Stimulated activated naive CD8-positive, alpha-beta T cell treated with anti-CD3 and anti-CD28 coated beads, Interleukin-15, Interleukin-2, amounts not matched to agents 100 U/mL and 50 U/mL, for 24 hours (primary cell): ENCODE data around the gene TUBB4A.
A peak's percentile ranks its signal among the peaks of the same experiment; 100 is the strongest.

Source experiments
- ATAC-seq: fragments of 150-1000 bp; cut with Tn5 transposase; one replicate; pipeline ENCODE4 v1.10.0; 2021
- DNase-seq: peaks from one replicate; pipeline ENCODE4 v3.0.0; 2021

TUBB4A gene

GRCh38 chr19:6466526-6467248, 35.4 kb downstream of the TUBB4A start:
- DNase-seq = no peak
- ATAC-seq = no peak

- DNase-seq (no peak), ATAC-seq (no peak)
These were observed 36.4 kb downstream of the TUBB4A start for GRCh38 chr19:6465663-6466062.

GRCh38 chr19:6465006-6465405, 37.1 kb downstream of the TUBB4A start:
- ATAC-seq (no peak), DNase-seq (no peak)

GRCh38 chr19:6464070-6464873, 37.8 kb downstream of the TUBB4A start, which contains the start of gene CRB3:
CRB3 (plus strand) TSS chr19:6464271; CDS start chr19:6464702, 431 bp downstream.
- no peak for ATAC-seq
- peak; percentile 30 for DNase-seq

GRCh38 chr19:6460099-6460884, 41.8 kb downstream of the TUBB4A start:
- ATAC-seq (peak; percentile 88), DNase-seq (peak; percentile 98)

- ATAC-seq (no peak), DNase-seq (peak; percentile 74)
These were observed 42.6 kb downstream of the TUBB4A start, which contains the start of gene SLC25A23 for GRCh38 chr19:6459262-6460098. SLC25A23 (minus strand) TSS chr19:6459792; CDS start chr19:6459628, 164 bp downstream.

GRCh38 chr19:6458695-6459261, 43.3 kb downstream of the TUBB4A start:
- no peak for ATAC-seq
- DNase-seq = no peak

- ATAC-seq = no peak
- DNase-seq = no peak
These were observed 44.0 kb downstream of the TUBB4A start for GRCh38 chr19:6457958-6458694.

- ATAC-seq = no peak
- DNase-seq = no peak
These were observed 46.2 kb downstream of the TUBB4A start for GRCh38 chr19:6455924-6456323.

- ATAC-seq = no peak
These were observed 48.1 kb downstream of the TUBB4A start for GRCh38 chr19:6453951-6454565.

GRCh38 chr19:6452899-6453298, 49.2 kb downstream of the TUBB4A start:
- ATAC-seq (no peak), DNase-seq (no peak)

More at GRCh38 chr19:6453951-6454565, 48.1 kb downstream of the TUBB4A start:
- DNase-seq = no peak

- DNase-seq (no peak), ATAC-seq (no peak)
These were observed 49.9 kb downstream of the TUBB4A start for GRCh38 chr19:6452223-6452614.

- DNase-seq = no peak
- no peak for ATAC-seq
These were observed 50.4 kb downstream of the TUBB4A start for GRCh38 chr19:6451583-6452222.

GRCh38 chr19:6450166-6450565, 51.9 kb downstream of the TUBB4A start:
- DNase-seq = no peak
- ATAC-seq = no peak

GRCh38 chr19:6448045-6448444, 54.1 kb downstream of the TUBB4A start:
- DNase-seq (no peak), ATAC-seq (no peak)

- ATAC-seq = no peak
- DNase-seq = no peak
These were observed 55.7 kb downstream of the TUBB4A start for GRCh38 chr19:6446452-6446851.
